Measurements from ENCODE around the gene ATP6V1B1.

Gene ATP6V1B1

DNA sequence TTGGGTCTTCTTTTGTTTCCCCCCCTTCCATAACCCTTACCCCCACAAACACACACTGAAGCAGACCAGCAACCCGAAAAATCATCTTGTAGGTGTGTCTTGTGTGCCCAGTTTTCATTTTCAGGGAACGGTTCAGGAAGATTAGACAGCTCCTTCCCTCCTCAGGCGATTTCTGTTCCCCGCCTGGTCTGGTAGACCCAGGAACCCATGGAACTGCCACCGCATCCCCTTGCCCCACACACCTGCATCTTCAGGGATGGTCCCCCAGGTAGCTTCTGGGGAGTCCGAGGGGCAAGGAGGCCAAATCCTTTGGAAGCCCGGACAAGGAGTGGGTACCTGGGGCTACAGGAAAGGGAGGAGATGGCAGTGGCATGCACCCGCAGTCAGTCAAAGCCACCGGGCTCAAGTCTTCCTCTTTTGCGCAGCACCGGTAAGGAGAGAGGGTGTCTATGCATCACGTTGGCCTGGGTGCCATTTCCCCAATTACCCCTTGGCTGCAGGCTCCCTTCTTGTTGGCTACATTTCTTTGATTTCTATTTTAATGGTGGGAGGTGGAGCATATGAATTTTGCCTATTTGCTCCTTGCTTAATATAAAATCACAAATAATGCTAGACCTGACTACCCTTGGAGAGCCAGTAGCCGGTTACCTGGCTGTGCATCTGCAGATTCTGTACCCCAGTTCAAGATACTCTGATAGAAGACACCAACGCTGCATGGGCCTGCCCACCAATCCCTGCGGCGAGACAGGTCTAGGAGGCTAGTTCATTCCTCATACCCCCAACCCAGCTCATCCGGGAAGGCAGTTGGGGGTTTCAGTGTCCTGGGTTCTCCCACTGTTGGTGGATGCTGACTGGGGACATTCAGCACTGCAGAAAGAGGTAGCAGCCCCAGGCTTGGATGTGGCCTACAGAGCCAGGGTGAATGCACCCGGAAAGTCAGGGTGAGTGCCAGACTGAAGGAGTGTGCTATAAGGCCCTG, 30.0 kb upstream of the ATP6V1B1 start:
- no peak for DNase-seq (ENCODE audit: low read depth, low spot score)
- no peak overlapping the region for H3K4me3 ChIP-seq (ENCODE audit: low read depth, low read length)
- in situ Hi-C loops (cut with HindIII; ENCODE audit: low sequenced_read_pairs), result no loop called here
- TF ChIP-seq, protein P1, sequence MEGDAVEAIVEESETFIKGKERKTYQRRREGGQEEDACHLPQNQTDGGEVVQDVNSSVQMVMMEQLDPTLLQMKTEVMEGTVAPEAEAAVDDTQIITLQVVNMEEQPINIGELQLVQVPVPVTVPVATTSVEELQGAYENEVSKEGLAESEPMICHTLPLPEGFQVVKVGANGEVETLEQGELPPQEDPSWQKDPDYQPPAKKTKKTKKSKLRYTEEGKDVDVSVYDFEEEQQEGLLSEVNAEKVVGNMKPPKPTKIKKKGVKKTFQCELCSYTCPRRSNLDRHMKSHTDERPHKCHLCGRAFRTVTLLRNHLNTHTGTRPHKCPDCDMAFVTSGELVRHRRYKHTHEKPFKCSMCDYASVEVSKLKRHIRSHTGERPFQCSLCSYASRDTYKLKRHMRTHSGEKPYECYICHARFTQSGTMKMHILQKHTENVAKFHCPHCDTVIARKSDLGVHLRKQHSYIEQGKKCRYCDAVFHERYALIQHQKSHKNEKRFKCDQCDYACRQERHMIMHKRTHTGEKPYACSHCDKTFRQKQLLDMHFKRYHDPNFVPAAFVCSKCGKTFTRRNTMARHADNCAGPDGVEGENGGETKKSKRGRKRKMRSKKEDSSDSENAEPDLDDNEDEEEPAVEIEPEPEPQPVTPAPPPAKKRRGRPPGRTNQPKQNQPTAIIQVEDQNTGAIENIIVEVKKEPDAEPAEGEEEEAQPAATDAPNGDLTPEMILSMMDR (IDR thresholded peaks at IDR 0.05; ENCODE audit: low read depth, low read length), result no peak

DNA sequence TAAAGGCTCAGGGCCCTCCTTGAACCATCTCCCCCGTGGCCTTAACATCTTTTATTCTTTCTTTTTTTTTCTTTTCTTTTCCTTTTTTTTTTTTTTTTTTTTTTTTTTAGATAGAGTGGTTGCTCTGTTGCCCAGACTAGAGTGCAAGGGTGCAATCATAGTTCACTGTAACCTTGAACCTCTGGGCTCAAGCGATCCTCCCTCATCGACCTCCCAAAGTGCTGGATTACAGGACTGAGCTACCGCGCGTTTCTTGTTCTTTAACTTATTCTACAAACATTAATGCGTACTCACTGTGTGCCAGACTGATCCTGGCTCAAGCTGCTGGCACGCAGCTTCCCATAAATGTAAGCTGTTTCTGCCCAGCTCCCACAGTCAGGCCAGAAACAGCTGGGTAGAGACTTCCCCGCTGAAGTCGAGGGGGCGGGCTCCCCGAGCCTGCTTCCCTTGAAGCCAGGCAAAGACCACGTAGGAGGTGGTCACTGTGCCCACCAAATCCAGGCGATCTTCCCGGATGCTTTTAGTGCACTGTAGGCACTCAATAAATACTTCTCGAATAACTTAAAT, 29.2 kb upstream of the ATP6V1B1 start:
- no peak overlapping the region for H3K4me3 ChIP-seq (ENCODE audit: low read depth, low read length)
- TF ChIP-seq, protein P1 (IDR thresholded peaks at IDR 0.05; ENCODE audit: low read depth, low read length), result no peak
- no peak for DNase-seq (ENCODE audit: low read depth, low spot score)
- in situ Hi-C loops (cut with HindIII; ENCODE audit: low sequenced_read_pairs), result no loop called here

DNA sequence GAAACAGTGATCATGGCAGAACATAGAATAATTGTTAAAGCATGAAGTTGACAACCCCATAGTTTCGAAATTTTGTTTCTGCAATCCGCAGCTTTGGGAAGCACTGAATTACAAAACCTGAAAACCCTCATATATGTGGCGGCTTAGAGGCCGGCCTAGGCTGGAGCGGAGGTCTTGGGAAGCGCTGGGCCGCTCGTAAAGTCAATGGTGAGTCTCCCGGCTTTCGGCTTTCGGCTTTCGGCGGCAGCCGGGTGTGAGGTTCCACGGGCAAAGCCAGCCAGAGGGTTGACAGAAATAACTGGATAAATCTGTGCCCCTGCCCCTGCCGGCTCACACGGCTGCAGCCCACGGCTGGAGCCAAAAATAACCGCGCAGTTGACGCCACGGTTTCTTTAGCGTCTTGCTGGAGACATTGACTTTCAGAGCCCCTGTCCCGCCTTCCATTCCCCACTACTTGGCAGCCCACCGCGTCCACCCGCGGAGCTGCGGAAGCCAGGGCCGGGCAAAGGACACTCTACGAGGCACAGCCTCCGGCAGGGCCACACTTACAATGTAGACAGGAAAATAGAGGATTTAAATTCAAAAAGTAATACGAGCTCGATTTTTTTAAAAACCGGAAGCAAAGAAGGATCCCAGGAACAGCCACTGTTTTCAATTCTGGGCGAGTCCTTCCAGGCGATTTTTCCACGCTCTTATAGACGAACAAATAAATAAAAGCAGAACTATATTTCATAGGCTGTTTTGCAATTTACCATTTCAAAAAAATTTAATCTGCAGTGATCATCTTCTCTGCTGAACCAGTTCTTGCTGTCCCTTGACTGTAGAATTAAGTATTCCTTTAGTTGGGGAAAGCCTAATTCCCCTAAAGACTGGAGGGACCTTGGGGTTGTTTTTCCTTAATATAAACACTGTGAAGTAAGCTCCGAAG, 28.3 kb upstream of the ATP6V1B1 start:
- in situ Hi-C loops (cut with HindIII; ENCODE audit: low sequenced_read_pairs), result no loop called here
- peak overlapping the region; percentile 2 for H3K4me3 ChIP-seq (ENCODE audit: low read depth, low read length)
- TF ChIP-seq, protein P1 (IDR thresholded peaks at IDR 0.05; ENCODE audit: low read depth, low read length), result no peak
- no peak for DNase-seq (ENCODE audit: low read depth, low spot score)

DNA sequence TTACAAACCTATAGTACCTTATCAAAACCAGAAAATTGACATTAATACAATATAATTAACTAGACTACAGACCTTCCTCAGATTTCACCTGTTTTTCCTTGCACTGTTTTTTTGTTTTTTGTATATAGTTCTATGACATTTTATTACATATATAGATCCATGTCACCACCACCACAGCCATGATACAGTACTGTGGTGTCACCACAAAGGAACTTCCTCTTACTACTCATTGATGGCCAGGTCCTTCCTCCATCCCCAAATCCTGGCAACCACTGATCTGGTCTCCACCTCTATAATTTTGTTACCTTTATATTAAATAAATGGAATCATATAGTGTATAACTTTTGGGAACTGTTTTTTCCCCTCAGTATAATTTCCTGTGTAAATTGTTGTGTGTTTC, 19.4 kb upstream of the ATP6V1B1 start:
- in situ Hi-C loops (cut with HindIII; ENCODE audit: low sequenced_read_pairs), result no loop called here
- DNase-seq (ENCODE audit: low read depth, low spot score), result no peak
- TF ChIP-seq, protein P1 (IDR thresholded peaks at IDR 0.05; ENCODE audit: low read depth, low read length), result no peak
- H3K4me3 ChIP-seq (ENCODE audit: low read depth, low read length), result no peak overlapping the region

DNA sequence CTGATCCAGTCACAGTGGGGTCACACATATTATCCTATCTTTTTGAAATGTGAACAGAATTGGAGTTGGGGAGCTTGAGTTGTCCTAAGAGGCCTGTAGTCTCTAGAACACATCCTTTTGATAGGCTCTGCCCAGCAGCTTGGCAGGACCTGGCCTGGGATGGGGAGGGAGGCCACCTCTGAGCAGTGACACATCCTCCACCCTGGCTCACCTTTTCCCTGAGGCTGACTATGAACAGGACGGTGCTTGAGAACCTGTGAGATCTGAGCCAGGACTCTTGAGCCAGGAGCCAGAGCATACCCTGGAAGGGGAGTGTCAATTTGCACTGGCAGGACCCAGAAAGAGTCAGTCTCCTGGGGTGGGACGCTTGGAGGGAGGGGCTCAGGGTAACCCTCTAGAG, 17.7 kb upstream of the ATP6V1B1 start:
- no peak overlapping the region for H3K4me3 ChIP-seq (ENCODE audit: low read depth, low read length)
- no peak for DNase-seq (ENCODE audit: low read depth, low spot score)
- in situ Hi-C loops (cut with HindIII; ENCODE audit: low sequenced_read_pairs), result no loop called here
- TF ChIP-seq, protein P1 (IDR thresholded peaks at IDR 0.05; ENCODE audit: low read depth, low read length), result no peak

Measured in astrocyte of the spinal cord (primary cell).